ENCODE results near the gene RCE1.

Gene RCE1

GRCh38 chr11:66818231-66818955 is 24.8 kb upstream of the RCE1 start:
- no peaks in the 10 kb centered on the region for H3K79me2 ChIP-seq (ENCODE audit: insufficient read depth, low read length)
- no peaks in the 10 kb centered on the region for H3K9me3 ChIP-seq (ENCODE audit: insufficient read depth, low read length, severe bottlenecking)
- H3K9ac ChIP-seq (ENCODE audit: low read depth, low read length): no peak overlapping the region
- H3K27ac ChIP-seq (ENCODE audit: low read length): no peak overlapping the region
- TF ChIP-seq, protein P1, sequence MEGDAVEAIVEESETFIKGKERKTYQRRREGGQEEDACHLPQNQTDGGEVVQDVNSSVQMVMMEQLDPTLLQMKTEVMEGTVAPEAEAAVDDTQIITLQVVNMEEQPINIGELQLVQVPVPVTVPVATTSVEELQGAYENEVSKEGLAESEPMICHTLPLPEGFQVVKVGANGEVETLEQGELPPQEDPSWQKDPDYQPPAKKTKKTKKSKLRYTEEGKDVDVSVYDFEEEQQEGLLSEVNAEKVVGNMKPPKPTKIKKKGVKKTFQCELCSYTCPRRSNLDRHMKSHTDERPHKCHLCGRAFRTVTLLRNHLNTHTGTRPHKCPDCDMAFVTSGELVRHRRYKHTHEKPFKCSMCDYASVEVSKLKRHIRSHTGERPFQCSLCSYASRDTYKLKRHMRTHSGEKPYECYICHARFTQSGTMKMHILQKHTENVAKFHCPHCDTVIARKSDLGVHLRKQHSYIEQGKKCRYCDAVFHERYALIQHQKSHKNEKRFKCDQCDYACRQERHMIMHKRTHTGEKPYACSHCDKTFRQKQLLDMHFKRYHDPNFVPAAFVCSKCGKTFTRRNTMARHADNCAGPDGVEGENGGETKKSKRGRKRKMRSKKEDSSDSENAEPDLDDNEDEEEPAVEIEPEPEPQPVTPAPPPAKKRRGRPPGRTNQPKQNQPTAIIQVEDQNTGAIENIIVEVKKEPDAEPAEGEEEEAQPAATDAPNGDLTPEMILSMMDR (IDR thresholded peaks at IDR 0.05; ENCODE audit: borderline replicate concordance, extremely low read depth, low read length, poor library complexity, severe bottlenecking): no peak
- TF ChIP-seq EZH2 (IDR thresholded peaks at IDR 0.05; ENCODE audit: borderline replicate concordance, low read depth, low read length, severe bottlenecking): no peak
- H4K20me1 ChIP-seq (ENCODE audit: insufficient read depth, low read length): no peaks in the 10 kb centered on the region
- no peaks in the 10 kb centered on the region for H3K36me3 ChIP-seq (ENCODE audit: insufficient read depth, low read length)
- no peak overlapping the region for H2AFZ ChIP-seq (ENCODE audit: low read depth, low read length)
- no peak overlapping the region for H3K4me3 ChIP-seq (ENCODE audit: low read depth in 1 of 2, low read length in 2 of 2)
- H3K27me3 ChIP-seq (ENCODE audit: insufficient read depth, low read length, poor library complexity): no peaks in the 10 kb centered on the region
- H3K4me2 ChIP-seq (ENCODE audit: insufficient read depth, low read length): no peak overlapping the region
- ATAC-seq (ENCODE audit: insufficient read depth, low read depth): no peak
- DNase-seq: no peak
- H3K4me1 ChIP-seq (ENCODE audit: insufficient read depth, low read length): no peaks in the 10 kb centered on the region

GRCh38 chr11:66820381-66820780 is 22.9 kb upstream of the RCE1 start:
- no peaks in the 10 kb centered on the region for H3K36me3 ChIP-seq (ENCODE audit: insufficient read depth, low read length)
- H3K4me1 ChIP-seq (ENCODE audit: insufficient read depth, low read length): no peaks in the 10 kb centered on the region
- no peaks in the 10 kb centered on the region for H4K20me1 ChIP-seq (ENCODE audit: insufficient read depth, low read length)
- DNase-seq (no peak), ATAC-seq (ENCODE audit: insufficient read depth, low read depth) (no peak)
- TF ChIP-seq EZH2 (IDR thresholded peaks at IDR 0.05; ENCODE audit: borderline replicate concordance, low read depth, low read length, severe bottlenecking): no peak
- TF ChIP-seq, protein P1 (IDR thresholded peaks at IDR 0.05; ENCODE audit: borderline replicate concordance, extremely low read depth, low read length, poor library complexity, severe bottlenecking): no peak
- no peak overlapping the region for H3K9ac ChIP-seq (ENCODE audit: low read depth, low read length)
- H3K27ac ChIP-seq (ENCODE audit: low read length): no peak overlapping the region
- H3K4me3 ChIP-seq (ENCODE audit: low read depth in 1 of 2, low read length in 2 of 2): no peak overlapping the region
- no peaks in the 10 kb centered on the region for H3K27me3 ChIP-seq (ENCODE audit: insufficient read depth, low read length, poor library complexity)
- H2AFZ ChIP-seq (ENCODE audit: low read depth, low read length): no peak overlapping the region
- H3K4me2 ChIP-seq (ENCODE audit: insufficient read depth, low read length): no peak overlapping the region
- H3K79me2 ChIP-seq (ENCODE audit: insufficient read depth, low read length): no peaks in the 10 kb centered on the region
- H3K9me3 ChIP-seq (ENCODE audit: insufficient read depth, low read length, severe bottlenecking): no peaks in the 10 kb centered on the region

- Histone ChIP-seq H3K9me3 (ENCODE audit: insufficient read depth, low read length, severe bottlenecking) (no peaks in the 10 kb centered on the region), H3K4me2 (ENCODE audit: insufficient read depth, low read length) (no peak overlapping the region), H4K20me1 (ENCODE audit: insufficient read depth, low read length) (no peaks in the 10 kb centered on the region), H3K79me2 (ENCODE audit: insufficient read depth, low read length) (no peaks in the 10 kb centered on the region), H3K9ac (ENCODE audit: low read depth, low read length) (no peak overlapping the region), H3K4me3 (ENCODE audit: low read depth in 1 of 2, low read length in 2 of 2) (no peak overlapping the region), H2AFZ (ENCODE audit: low read depth, low read length) (no peak overlapping the region), H3K27ac (ENCODE audit: low read length) (no peak overlapping the region), H3K36me3 (ENCODE audit: insufficient read depth, low read length) (no peaks in the 10 kb centered on the region), H3K4me1 (ENCODE audit: insufficient read depth, low read length) (no peaks in the 10 kb centered on the region), H3K27me3 (ENCODE audit: insufficient read depth, low read length, poor library complexity) (no peaks in the 10 kb centered on the region)
- TF ChIP-seq, protein P1 (IDR thresholded peaks at IDR 0.05; ENCODE audit: borderline replicate concordance, extremely low read depth, low read length, poor library complexity, severe bottlenecking): no peak
- no peak for ATAC-seq (ENCODE audit: insufficient read depth, low read depth)
- DNase-seq: no peak
These were observed 22.3 kb upstream of the RCE1 start for GRCh38 chr11:66820901-66821300.

Data from DND-41 (cell line).